Measurements from ENCODE around the gene CDH23.

DNA sequence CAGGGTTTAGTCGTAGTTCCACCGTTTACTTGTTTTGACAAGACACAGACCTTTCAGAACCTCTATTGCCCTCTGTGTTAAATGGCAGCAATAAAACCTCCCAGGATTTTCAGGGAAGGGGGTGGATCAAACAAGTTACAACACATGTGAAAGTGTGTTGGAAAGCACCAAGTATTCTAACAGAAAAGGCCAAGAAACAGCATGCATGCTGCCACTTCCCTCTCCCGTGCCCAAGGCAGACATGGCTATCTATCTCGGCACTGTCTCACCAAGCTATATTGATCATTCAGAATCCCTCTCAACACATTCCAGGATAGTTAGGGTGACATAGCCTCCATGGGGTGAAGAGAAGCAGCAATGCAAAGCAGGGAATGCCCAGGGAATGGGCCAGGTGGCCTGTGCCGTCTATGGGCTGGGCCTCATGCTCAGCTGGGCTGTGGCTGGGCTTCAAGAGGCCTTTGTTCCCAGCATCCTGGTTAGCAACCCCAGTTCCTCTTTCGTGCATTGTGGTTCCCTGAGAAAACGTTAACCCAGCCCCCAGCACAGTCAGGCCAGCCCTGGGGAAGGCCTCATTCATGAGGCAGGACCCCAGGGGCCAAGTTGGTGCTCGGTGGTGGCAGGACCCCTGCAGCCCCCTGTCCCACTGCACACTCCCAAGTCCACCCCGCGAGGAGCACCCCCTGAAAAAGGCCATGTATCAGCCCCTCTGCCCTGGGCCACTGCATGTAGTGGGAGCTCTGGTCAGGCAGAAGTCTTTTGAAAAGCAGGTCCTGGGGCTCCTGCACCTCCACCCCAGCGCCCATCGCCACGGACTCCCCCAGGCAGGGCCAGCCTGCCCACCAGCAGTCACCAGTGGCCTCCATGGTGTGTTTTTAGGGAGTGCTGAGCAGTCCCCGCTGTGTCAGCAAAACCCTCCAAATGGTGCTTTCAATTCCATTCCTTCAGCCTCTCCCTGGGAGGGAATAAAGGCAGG is 351.1 kb downstream of the CDH23 start:
- TF ChIP-seq, protein P1, sequence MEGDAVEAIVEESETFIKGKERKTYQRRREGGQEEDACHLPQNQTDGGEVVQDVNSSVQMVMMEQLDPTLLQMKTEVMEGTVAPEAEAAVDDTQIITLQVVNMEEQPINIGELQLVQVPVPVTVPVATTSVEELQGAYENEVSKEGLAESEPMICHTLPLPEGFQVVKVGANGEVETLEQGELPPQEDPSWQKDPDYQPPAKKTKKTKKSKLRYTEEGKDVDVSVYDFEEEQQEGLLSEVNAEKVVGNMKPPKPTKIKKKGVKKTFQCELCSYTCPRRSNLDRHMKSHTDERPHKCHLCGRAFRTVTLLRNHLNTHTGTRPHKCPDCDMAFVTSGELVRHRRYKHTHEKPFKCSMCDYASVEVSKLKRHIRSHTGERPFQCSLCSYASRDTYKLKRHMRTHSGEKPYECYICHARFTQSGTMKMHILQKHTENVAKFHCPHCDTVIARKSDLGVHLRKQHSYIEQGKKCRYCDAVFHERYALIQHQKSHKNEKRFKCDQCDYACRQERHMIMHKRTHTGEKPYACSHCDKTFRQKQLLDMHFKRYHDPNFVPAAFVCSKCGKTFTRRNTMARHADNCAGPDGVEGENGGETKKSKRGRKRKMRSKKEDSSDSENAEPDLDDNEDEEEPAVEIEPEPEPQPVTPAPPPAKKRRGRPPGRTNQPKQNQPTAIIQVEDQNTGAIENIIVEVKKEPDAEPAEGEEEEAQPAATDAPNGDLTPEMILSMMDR (IDR thresholded peaks at IDR 0.05 in 2 of 3, conservative IDR thresholded peaks at IDR 0.05 in 1 of 3; ENCODE audit: insufficient read depth in 2 of 3, low read depth in 1 of 3, low read length in 3 of 3), result no peak
- TF ChIP-seq PTRF (tag; IDR thresholded peaks at IDR 0.05) (no peak), GABPB1 (CRISPR knock-in tag; IDR thresholded peaks at IDR 0.05) (0 out of 2 replicates have a peak, but pooled peaks have one; percentile 14), MYBL2 (IDR thresholded peaks at IDR 0.05; ENCODE audit: low read depth) (no peak), MYBL2 (CRISPR knock-in tag; IDR thresholded peaks at IDR 0.05; ENCODE audit: borderline replicate concordance) (no peak), GABPA (tag; conservative IDR thresholded peaks at IDR 0.05; ENCODE audit: low read depth) (no peak), CC2D1A (IDR thresholded peaks at IDR 0.05) (no peak), SRSF9 (IDR thresholded peaks at IDR 0.05; ENCODE audit: borderline replicate concordance, low read depth, low read length) (no peak), ZFP1 (CRISPR knock-in tag; IDR thresholded peaks at IDR 0.05) (no peak), HMG20B (CRISPR knock-in tag; IDR thresholded peaks at IDR 0.05) (no peak), ZNF24 (IDR thresholded peaks at IDR 0.05) (no peak), POLR2AphosphoS5 (IDR thresholded peaks at IDR 0.05; ENCODE audit: control insufficient read depth, insufficient read depth, low read depth, low read length) (no peak)
